Activated B cell treated with CpG ODN at 0.5 μM for 24 hours (primary cell): ENCODE data around the gene ATXN7L3B. TPM values are rescaled to one million over a fixed set of nuclear protein-coding genes. Genes with fewer than 3 reads are reported as not detected.

Source experiments
- ATAC-seq: fragments of 200-7000 bp; cut with Tn5 transposase; one replicate; pipeline ENCODE4 v1.10.0; 2021; ENCODE audit warnings: low read depth, mild to moderate bottlenecking, moderate library complexity
- CTCF ChIA-PET: fragments of 350-600 bp; sonication (Branson Sonifier 250); formaldehyde crosslinking; loops from one replicate; lab custom pipeline; 2021; ENCODE audit warnings: antibody characterized with exemption; lab: Charles Lee
- POLR2A ChIA-PET: fragments of 350-600 bp; sonication (Branson Sonifier 250); formaldehyde crosslinking; loops from one replicate; lab custom pipeline; 2021; ENCODE audit warnings: antibody characterized with exemption; lab: Charles Lee
- DNase-seq: peaks from one replicate; pipeline ENCODE4 v3.0.0; 2022
- H3K27ac Mint-ChIP-seq: one replicate; pipeline ENCODE4 v1.8.0; 2020; ENCODE audit warnings: mixed read lengths
- H3K27me3 Mint-ChIP-seq: one replicate; pipeline ENCODE4 v1.8.0; 2021; ENCODE audit warnings: mixed read lengths
- H3K36me3 Mint-ChIP-seq: one replicate; pipeline ENCODE4 v1.8.0; 2021; ENCODE audit warnings: low read depth, mixed read lengths
- H3K4me1 Mint-ChIP-seq: one replicate; pipeline ENCODE4 v1.8.0; 2021; ENCODE audit warnings: mixed read lengths
- H3K4me3 Mint-ChIP-seq: one replicate; pipeline ENCODE4 v1.8.0; 2020; ENCODE audit warnings: mild to moderate bottlenecking, mixed read lengths
- H3K9me3 Mint-ChIP-seq: one replicate; pipeline ENCODE4 v1.8.0; 2020; ENCODE audit warnings: mixed read lengths
- CTCF ChIP-seq: fragments of 200-600 bp; IDR thresholded peaks from one replicate; pipeline ENCODE4 v1.8.0; 2022; ENCODE audit warnings: antibody characterized with exemption, mild to moderate bottlenecking
- intact Hi-C: fragments of 100-400 bp; cut with micrococcal nuclease; formaldehyde crosslinking; loops from one replicate; pipeline ENCODE4 v1.15.1; 2024
- total RNA-seq: library from RNA; stranded (reverse); gene quantifications from 2 replicates; pipeline ENCODE4 v1.2.3, GENCODE V29; 2022

ATXN7L3B gene
- total RNA-seq, 1 donor from 2014 or later = 30.7 TPM

GRCh38 chr12:74538491-74539258 lies 1.0 kb downstream of the ATXN7L3B start:
- Mint-ChIP-seq H3K4me1 (peaks cover 70% of the 10 kb centered on the region), H3K4me3 (peak overlapping the region; percentile 95), H3K27ac (peak overlapping the region; percentile 98), H3K9me3 (peaks cover 2% of the 10 kb centered on the region), H3K27me3 (no peaks in the 10 kb centered on the region), H3K36me3 (peaks cover 59% of the 10 kb centered on the region)
- intact Hi-C loops = loop anchor here (5.0 kb wide), 3 partner anchors 426 to 1544 kb away; partner anchors contain the start of gene NAP1L1
- ChIA-PET CTCF (no interaction called here), POLR2A (no interaction called here)
- DNase-seq = no peak
- no peak for TF ChIP-seq CTCF
- no peak for ATAC-seq

GRCh38 chr12:74539261-74539660 lies 1.6 kb downstream of the ATXN7L3B start:
- ChIA-PET CTCF (no interaction called here), POLR2A (no interaction called here)
- H3K36me3 Mint-ChIP-seq = peaks cover 59% of the 10 kb centered on the region
- peak overlapping the region; percentile 98 for H3K27ac Mint-ChIP-seq
- H3K4me1 Mint-ChIP-seq = peaks cover 71% of the 10 kb centered on the region
- intact Hi-C loops = loop anchor here (5.0 kb wide), 3 partner anchors 427 to 1543 kb away; partner anchors contain the start of gene NAP1L1
- DNase-seq = no peak
- ATAC-seq = no peak
- peak overlapping the region; percentile 95 for H3K4me3 Mint-ChIP-seq
- H3K27me3 Mint-ChIP-seq = no peaks in the 10 kb centered on the region
- peaks cover 2% of the 10 kb centered on the region for H3K9me3 Mint-ChIP-seq
- no peak for TF ChIP-seq CTCF

- intact Hi-C loops = loop anchor here (5.0 kb wide), 3 partner anchors 428 to 1542 kb away; partner anchors contain the start of gene NAP1L1
- Mint-ChIP-seq H3K9me3 (peaks cover 2% of the 10 kb centered on the region), H3K4me3 (peak overlapping the region; percentile 95), H3K36me3 (peaks cover 59% of the 10 kb centered on the region), H3K27me3 (no peaks in the 10 kb centered on the region), H3K4me1 (peaks cover 71% of the 10 kb centered on the region), H3K27ac (peak overlapping the region; percentile 71)
- ATAC-seq (no peak), DNase-seq (no peak)
- ChIA-PET POLR2A (no interaction called here), CTCF (no interaction called here)
- TF ChIP-seq CTCF = no peak
These were observed 2.3 kb downstream of the ATXN7L3B start for GRCh38 chr12:74539765-74540526.

GRCh38 chr12:74541074-74541473 lies 3.4 kb downstream of the ATXN7L3B start:
- H3K4me1 Mint-ChIP-seq = peaks cover 66% of the 10 kb centered on the region
- CTCF ChIA-PET = no interaction called here
- no peak for TF ChIP-seq CTCF
- intact Hi-C loops = no loop called here
- H3K4me3 Mint-ChIP-seq = peak overlapping the region; percentile 20
- H3K27me3 Mint-ChIP-seq = no peaks in the 10 kb centered on the region
- POLR2A ChIA-PET = no interaction called here
- no peak overlapping the region for H3K27ac Mint-ChIP-seq
- ATAC-seq (no peak), DNase-seq (no peak)
- peaks cover 59% of the 10 kb centered on the region for H3K36me3 Mint-ChIP-seq
- no peaks in the 10 kb centered on the region for H3K9me3 Mint-ChIP-seq

GRCh38 chr12:74547249-74547648 lies 9.6 kb downstream of the ATXN7L3B start:
- POLR2A ChIA-PET = no interaction called here
- DNase-seq (no peak), ATAC-seq (no peak)
- intact Hi-C loops = no loop called here
- H3K9me3 Mint-ChIP-seq = no peaks in the 10 kb centered on the region
- H3K27me3 Mint-ChIP-seq = no peaks in the 10 kb centered on the region
- CTCF ChIA-PET = no interaction called here
- no peak for TF ChIP-seq CTCF
- H3K4me1 Mint-ChIP-seq = peaks cover 14% of the 10 kb centered on the region
- H3K27ac Mint-ChIP-seq = no peak overlapping the region
- H3K4me3 Mint-ChIP-seq = no peak overlapping the region
- H3K36me3 Mint-ChIP-seq = peaks cover 11% of the 10 kb centered on the region
